Psoas muscle (tissue), 8 donors: ENCODE results near the gene POGK. TPM values are rescaled to one million over a fixed set of nuclear protein-coding genes. Genes with fewer than 3 reads are reported as not detected.

Experiments used
- ATAC-seq, 4 donors: fragments of 200-7000 bp; cut with Tn5 transposase; one replicate each; pipeline ENCODE4 v1.9.1; 2020; ENCODE audit warnings: moderate library complexity in 3 of 4, mild to moderate bottlenecking in 2 of 4
- DNase-seq, 2 donors: peaks; one replicate each; pipeline ENCODE4 v3.0.0-alpha.2; 2020
- H3K27ac ChIP-seq: fragments of 200-600 bp; one replicate; pipeline ENCODE4 v1.8.0; 2022
- H3K27me3 ChIP-seq, 3 donors: fragments of 200-600 bp in 1 of 3; one replicate each; pipeline versions ENCODE4 v1.6.1 to v1.8.0; 2013 to 2022; ENCODE audit warnings: low read length in 2 of 3, mild to moderate bottlenecking in 2 of 3, moderate library complexity in 1 of 3; ENCODE audit not compliant: insufficient read depth in 3 of 3
- H3K36me3 ChIP-seq, 2 donors: fragments of 200-600 bp in 1 of 2; one replicate each; pipeline versions ENCODE4 v1.6.1 to v1.8.0; 2013 to 2022; ENCODE audit warnings: low read depth in 1 of 2, mild to moderate bottlenecking in 1 of 2, moderate library complexity in 1 of 2; ENCODE audit not compliant: insufficient read depth in 1 of 2
- H3K4me1 ChIP-seq: fragments of 200-600 bp; one replicate; pipeline ENCODE4 v1.8.0; 2022
- H3K4me3 ChIP-seq: fragments of 200-600 bp; one replicate; pipeline ENCODE4 v1.8.0; 2022; ENCODE audit warnings: mild to moderate bottlenecking
- H3K9me3 ChIP-seq: fragments of 200-600 bp; one replicate; pipeline ENCODE4 v1.8.0; 2022
- CTCF ChIP-seq: fragments of 200-600 bp; IDR thresholded peaks from one replicate; pipeline ENCODE4 v1.8.0; 2022; ENCODE audit warnings: antibody characterized with exemption
- WGBS, 3 donors: extraction: QIAGEN DNeasy Blood & Tissue Kit; methylation state at CpG; one replicate each; pipeline versions ENCODE4 v1.1.6 to v1.1.7; 2013; 5-methylcytosine and 5-hydroxymethylcytosine counted together
- intact Hi-C, 2 donors: fragments of 100-400 bp; cut with DNase I; formaldehyde crosslinking; loops; one replicate each; pipeline versions ENCODE4 v1.11.0 to v1.14.2; 2022
- polyA plus RNA-seq, 3 donors: library from polyadenylated mRNA; stranded (reverse); fragments of 200-250 nt; gene quantifications; one replicate each; pipeline ENCODE4 v1.2.3, GENCODE V29; 2013
- total RNA-seq, 4 donors: library from RNA; stranded (reverse); fragmentation: NEBNext Ultra II Directional in 2 of 4; extraction: Animal tissue kit (Norgen Biotek cat#: 25700) in 2 of 4; gene quantifications; one replicate each; pipeline versions ENCODE4 v1.2.1 to v1.2.4, GENCODE V29; 2021 to 2023
- donor health status: healthy with polysubstance abuse.
- donor health status: DM: no; HTN: no; CAD: no; lungs with moderate emphysema.
- donor health status: Bipolar disorder and iron deficiency.
- donor health status: healthy.
- donor health status: DM: yes; HTN: yes; CAD: no.
- donor health status: DM: no; HTN: no; CAD: no.
- donor health status: DM: no; HTN: no; CAD: no.
- donor health status: DM: yes; HTN: yes; CAD: no.

The POGK gene
- total and polyA plus RNA-seq, 7 donors, result 3.4 to 15.6 (median 9.1) TPM

GRCh38 chr1:166843769-166844596 lies 4.7 kb downstream of the POGK start:
- peak overlapping the region; percentile 33 for H3K4me3 ChIP-seq
- ATAC-seq (peak in 2 of 4 donors; percentile 24 to 33), DNase-seq (no peak)
- intact Hi-C loops, result loop anchor here (2.0 to 10.0 kb wide), 3 partner anchors 31 to 371 kb away; partner anchors contain the start of gene TADA1 (in 1 of the 2)
- H3K27ac ChIP-seq, result peak overlapping the region; percentile 82
- 50 to 74% (median 58%) methylated on average over 7 of the region's 7 CpGs for WGBS, 3 donors
- H3K4me1 ChIP-seq, result peaks cover 77% of the 10 kb centered on the region
- H3K36me3 ChIP-seq, result peaks cover 9 to 75% of the 10 kb centered on the region in 2 donors
- no peak for TF ChIP-seq CTCF
- no peaks in the 10 kb centered on the region for H3K9me3 ChIP-seq
- no peaks in the 10 kb centered on the region for H3K27me3 ChIP-seq

- intact Hi-C loops, result loop anchor here (2.0 to 10.0 kb wide), 3 partner anchors 30 to 370 kb away; partner anchors contain the start of gene TADA1 (in 1 of the 2)
- H3K4me1 ChIP-seq, result peaks cover 77% of the 10 kb centered on the region
- TF ChIP-seq CTCF, result no peak
- H3K36me3 ChIP-seq, result peaks cover 9 to 83% of the 10 kb centered on the region in 2 donors
- H3K4me3 ChIP-seq, result no peak overlapping the region
- 43 to 68% (median 49%) methylated on average over 7 of the region's 7 CpGs for WGBS, 3 donors
- ATAC-seq (peak in 3 of 4 donors; percentile 37 to 61 (median 53)), DNase-seq (no peak)
- no peaks in the 10 kb centered on the region for H3K9me3 ChIP-seq
- H3K27me3 ChIP-seq, result no peaks in the 10 kb centered on the region
- H3K27ac ChIP-seq, result peak overlapping the region; percentile 82
Observed at GRCh38 chr1:166844791-166845190, 5.5 kb downstream of the POGK start.

- intact Hi-C loops, result loop anchor here in 1 of 2 donors (10.0 kb wide), 1 partner anchor 367 kb away; no protein-coding TSS in a partner anchor
- TF ChIP-seq CTCF, result no peak
- Histone ChIP-seq H3K4me3 (no peak overlapping the region), H3K9me3 (no peaks in the 10 kb centered on the region), H3K4me1 (peaks cover 45% of the 10 kb centered on the region), H3K36me3 (peaks cover 23 to 95% of the 10 kb centered on the region in 2 donors), H3K27me3 (no peaks in the 10 kb centered on the region), H3K27ac (no peak overlapping the region)
- ATAC-seq (no peak), DNase-seq (no peak)
Observed at GRCh38 chr1:166848193-166848592, 8.9 kb downstream of the POGK start.

GRCh38 chr1:166849135-166849534 lies 9.9 kb downstream of the POGK start:
- no peak overlapping the region for H3K4me3 ChIP-seq
- no peaks in the 10 kb centered on the region for H3K27me3 ChIP-seq
- DNase-seq (no peak), ATAC-seq (no peak)
- H3K4me1 ChIP-seq, result peaks cover 36% of the 10 kb centered on the region
- WGBS, 3 donors, result 96 to 98% (median 96%) methylated on average over 20 of the region's 20 CpGs
- intact Hi-C loops, result loop anchor here in 1 of 2 donors (10.0 kb wide), 1 partner anchor 366 kb away; no protein-coding TSS in a partner anchor
- H3K27ac ChIP-seq, result no peak overlapping the region
- H3K9me3 ChIP-seq, result no peaks in the 10 kb centered on the region
- TF ChIP-seq CTCF, result no peak
- peaks cover 23 to 96% of the 10 kb centered on the region in 2 donors for H3K36me3 ChIP-seq
